ENCODE data around the gene POU2F2.
"Not testable (repeated sequence)": the region's sequence is repeated elsewhere in the genome, so short reads cannot be mapped to it uniquely, and the experiment has no call there.

The POU2F2 gene

GRCh38 chr19:42060117-42060516, 72.1 kb downstream of the POU2F2 start:
- Mint-ChIP-seq H3K4me1 (ENCODE audit: low read depth in 2 of 2) (no peaks in the 10 kb centered on the region), H3K36me3 (ENCODE audit: insufficient read depth) (peaks cover 3% of the 10 kb centered on the region), H3K27me3 (peaks cover 22 to 35% of the 10 kb centered on the region in 2 donors), H3K4me3 (no peak overlapping the region), H3K9me3 (no peaks in the 10 kb centered on the region), H3K27ac (no peak overlapping the region)
- ATAC-seq (replicated peaks) = no peak
- no peak for DNase-seq

- Mint-ChIP-seq H3K4me3 (no peak overlapping the region), H3K4me1 (ENCODE audit: low read depth in 2 of 2) (no peaks in the 10 kb centered on the region), H3K27me3 (peaks cover 21 to 43% of the 10 kb centered on the region in 2 donors), H3K27ac (no peak overlapping the region), H3K36me3 (ENCODE audit: insufficient read depth) (peaks cover 3% of the 10 kb centered on the region), H3K9me3 (no peaks in the 10 kb centered on the region)
- DNase-seq (no peak), ATAC-seq (replicated peaks) (no peak)
Measured at GRCh38 chr19:42059196-42059595, 73.0 kb downstream of the POU2F2 start.

- no peaks in the 10 kb centered on the region for H3K4me1 Mint-ChIP-seq (ENCODE audit: low read depth in 2 of 2)
- H3K9me3 Mint-ChIP-seq = no peaks in the 10 kb centered on the region
- DNase-seq = no peak
- no peak overlapping the region for H3K4me3 Mint-ChIP-seq
- no peak overlapping the region for H3K27ac Mint-ChIP-seq
- ATAC-seq (replicated peaks) = no peak
- H3K27me3 Mint-ChIP-seq = peaks cover 15 to 51% of the 10 kb centered on the region in 2 donors
- H3K36me3 Mint-ChIP-seq (ENCODE audit: insufficient read depth) = peaks cover 3% of the 10 kb centered on the region
Measured at GRCh38 chr19:42057846-42058245, 74.4 kb downstream of the POU2F2 start.

GRCh38 chr19:42054205-42054604, 78.0 kb downstream of the POU2F2 start:
- Mint-ChIP-seq H3K27ac (no peak overlapping the region), H3K36me3 (ENCODE audit: insufficient read depth) (no peaks in the 10 kb centered on the region), H3K27me3 (peaks cover 8 to 21% of the 10 kb centered on the region in 2 donors), H3K4me1 (ENCODE audit: low read depth in 2 of 2) (peaks cover 2 to 3% of the 10 kb centered on the region in 2 donors), H3K4me3 (no peak overlapping the region), H3K9me3 (no peaks in the 10 kb centered on the region)
- DNase-seq = no peak
- ATAC-seq (replicated peaks) = no peak

GRCh38 chr19:42053037-42053935, 79.0 kb downstream of the POU2F2 start:
- Mint-ChIP-seq H3K4me3 (no peak overlapping the region), H3K27ac (no peak overlapping the region), H3K36me3 (ENCODE audit: insufficient read depth) (no peaks in the 10 kb centered on the region), H3K27me3 (peaks cover 8 to 17% of the 10 kb centered on the region in 2 donors), H3K4me1 (ENCODE audit: low read depth in 2 of 2) (peaks cover 5 to 6% of the 10 kb centered on the region in 2 donors), H3K9me3 (no peaks in the 10 kb centered on the region)
- ATAC-seq (replicated peaks) (no peak), DNase-seq (no peak)

- Mint-ChIP-seq H3K4me1 (ENCODE audit: low read depth in 2 of 2) (peaks cover 5 to 6% of the 10 kb centered on the region in 2 donors), H3K4me3 (no peak overlapping the region), H3K9me3 (no peaks in the 10 kb centered on the region), H3K27ac (no peak overlapping the region), H3K27me3 (peaks cover 8 to 17% of the 10 kb centered on the region in 2 donors), H3K36me3 (ENCODE audit: insufficient read depth) (no peaks in the 10 kb centered on the region)
- no peak for DNase-seq
- no peak for ATAC-seq (replicated peaks)
Measured at GRCh38 chr19:42052241-42052863, 79.9 kb downstream of the POU2F2 start.

GRCh38 chr19:42051166-42052115, 80.8 kb downstream of the POU2F2 start:
- DNase-seq (no peak), ATAC-seq (replicated peaks) (no peak)
- Mint-ChIP-seq H3K9me3 (no peaks in the 10 kb centered on the region), H3K4me1 (ENCODE audit: low read depth in 2 of 2) (peaks cover 5 to 6% of the 10 kb centered on the region in 2 donors), H3K36me3 (ENCODE audit: insufficient read depth) (no peaks in the 10 kb centered on the region), H3K27ac (no peak overlapping the region), H3K4me3 (no peak overlapping the region), H3K27me3 (peaks cover 8 to 17% of the 10 kb centered on the region in 2 donors)

- Mint-ChIP-seq H3K9me3 (no peaks in the 10 kb centered on the region), H3K36me3 (ENCODE audit: insufficient read depth) (no peaks in the 10 kb centered on the region), H3K27me3 (peaks cover 11 to 21% of the 10 kb centered on the region in 2 donors), H3K4me1 (ENCODE audit: low read depth in 2 of 2) (peaks cover 5 to 6% of the 10 kb centered on the region in 2 donors), H3K27ac (peak overlapping the region in 1 of 2 donors; percentile 32), H3K4me3 (peak overlapping the region; percentile 2 to 51)
- DNase-seq = no peak
- ATAC-seq (replicated peaks) = no peak
Measured at GRCh38 chr19:42048992-42049391, 83.3 kb downstream of the POU2F2 start.

- Mint-ChIP-seq H3K9me3 (no peaks in the 10 kb centered on the region), H3K27ac (no peak overlapping the region), H3K4me1 (ENCODE audit: low read depth in 2 of 2) (peaks cover 5 to 6% of the 10 kb centered on the region in 2 donors), H3K4me3 (no peak overlapping the region), H3K27me3 (peaks cover 11 to 37% of the 10 kb centered on the region in 2 donors), H3K36me3 (ENCODE audit: insufficient read depth) (no peaks in the 10 kb centered on the region)
- no peak for DNase-seq
- ATAC-seq (replicated peaks) = no peak
Measured at GRCh38 chr19:42045575-42045974, 86.7 kb downstream of the POU2F2 start.

GRCh38 chr19:42042455-42043170, 89.6 kb downstream of the POU2F2 start:
- ATAC-seq (replicated peaks) = no peak
- Mint-ChIP-seq H3K27me3 (peaks cover 11 to 53% of the 10 kb centered on the region in 2 donors), H3K36me3 (ENCODE audit: insufficient read depth) (no peaks in the 10 kb centered on the region), H3K27ac (no peak overlapping the region), H3K9me3 (no peaks in the 10 kb centered on the region), H3K4me1 (ENCODE audit: low read depth in 2 of 2) (no peaks in the 10 kb centered on the region), H3K4me3 (no peak overlapping the region)
- DNase-seq = no peak

GRCh38 chr19:42040491-42040890, 91.8 kb downstream of the POU2F2 start:
- not testable (repeated sequence) for H3K4me1 Mint-ChIP-seq (ENCODE audit: low read depth in 2 of 2); H3K9me3 Mint-ChIP-seq; H3K27ac Mint-ChIP-seq; DNase-seq; H3K4me3 Mint-ChIP-seq; ATAC-seq (replicated peaks); H3K36me3 Mint-ChIP-seq (ENCODE audit: insufficient read depth)
- peaks cover 2 to 45% of the 10 kb centered on the region in 2 donors for H3K27me3 Mint-ChIP-seq

GRCh38 chr19:42040031-42040430, 92.2 kb downstream of the POU2F2 start:
- no peak for DNase-seq
- H3K4me3 Mint-ChIP-seq = no peak overlapping the region
- H3K27me3 Mint-ChIP-seq = peaks cover 0 to 40% of the 10 kb centered on the region in 2 donors
- no peaks in the 10 kb centered on the region for H3K9me3 Mint-ChIP-seq
- peaks cover under 1% of the 10 kb centered on the region for H3K36me3 Mint-ChIP-seq (ENCODE audit: insufficient read depth)
- ATAC-seq (replicated peaks) = no peak
- peaks cover 0 to 1% of the 10 kb centered on the region in 2 donors for H3K4me1 Mint-ChIP-seq (ENCODE audit: low read depth in 2 of 2)
- no peak overlapping the region for H3K27ac Mint-ChIP-seq

Measured in effector memory CD8-positive, alpha-beta T cell (primary cell).